NCI-H146 treated with DMSO at 0.1 percent for 48 hours (cell line): ENCODE measurements around the gene CRB1.

ENCODE experiments used
- DNase-seq: peaks from one replicate; lab custom pipeline; 2025; ENCODE audit not compliant: unreplicated experiment; lab: John Stamatoyannopoulos, UW

The CRB1 gene

DNA sequence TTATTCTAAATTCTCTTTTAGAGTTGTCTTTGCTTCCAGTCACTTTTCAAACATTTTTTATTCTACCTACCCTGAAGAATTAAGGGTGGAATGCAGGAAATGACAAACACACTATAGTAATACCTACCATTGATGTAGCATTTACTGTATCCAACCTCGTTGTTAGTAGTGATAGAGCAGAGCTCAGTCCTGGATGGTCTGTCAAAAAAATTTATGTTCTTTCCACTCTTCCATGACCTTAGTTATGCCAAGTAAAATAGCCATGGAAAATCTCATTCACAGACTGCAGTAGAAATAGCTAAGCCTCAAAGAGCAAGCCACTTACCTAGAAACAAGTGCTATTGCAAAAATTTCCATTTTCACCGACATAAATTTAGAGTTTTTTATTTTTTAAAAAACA, 74.6 kb downstream of the CRB1 start:
- no peak for DNase-seq

DNA sequence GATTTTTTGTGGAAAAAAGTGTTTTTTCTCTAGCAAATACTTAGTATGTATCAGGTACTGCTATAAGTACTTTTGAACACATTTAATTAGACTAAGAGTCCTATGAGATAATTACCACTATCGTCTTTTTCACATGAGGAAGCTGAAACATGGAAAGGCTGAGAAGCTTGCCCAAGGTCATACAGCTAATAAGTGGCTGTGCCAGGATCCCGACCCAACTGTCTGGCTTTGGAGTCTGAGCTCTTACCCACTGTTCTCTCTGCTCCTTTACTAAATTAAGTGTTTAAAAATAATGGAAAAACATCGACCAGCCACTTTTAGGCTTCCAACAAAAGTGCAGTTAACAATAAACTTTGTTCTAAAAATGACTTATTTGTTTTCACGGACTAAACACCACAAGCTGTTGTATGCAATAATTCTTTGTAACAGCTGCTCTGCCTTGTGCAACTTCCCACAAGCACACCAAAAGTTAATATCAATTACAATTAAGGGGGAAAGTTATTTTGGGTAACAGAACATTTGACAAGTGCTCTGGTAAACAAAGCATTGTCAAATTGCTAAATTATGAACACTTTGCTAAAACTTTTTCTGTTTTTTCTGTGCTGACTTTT, 75.7 kb downstream of the CRB1 start:
- DNase-seq = no peak

GRCh38 chr1:197351821-197352440, 83.9 kb downstream of the CRB1 start:
- no peak for DNase-seq

DNA sequence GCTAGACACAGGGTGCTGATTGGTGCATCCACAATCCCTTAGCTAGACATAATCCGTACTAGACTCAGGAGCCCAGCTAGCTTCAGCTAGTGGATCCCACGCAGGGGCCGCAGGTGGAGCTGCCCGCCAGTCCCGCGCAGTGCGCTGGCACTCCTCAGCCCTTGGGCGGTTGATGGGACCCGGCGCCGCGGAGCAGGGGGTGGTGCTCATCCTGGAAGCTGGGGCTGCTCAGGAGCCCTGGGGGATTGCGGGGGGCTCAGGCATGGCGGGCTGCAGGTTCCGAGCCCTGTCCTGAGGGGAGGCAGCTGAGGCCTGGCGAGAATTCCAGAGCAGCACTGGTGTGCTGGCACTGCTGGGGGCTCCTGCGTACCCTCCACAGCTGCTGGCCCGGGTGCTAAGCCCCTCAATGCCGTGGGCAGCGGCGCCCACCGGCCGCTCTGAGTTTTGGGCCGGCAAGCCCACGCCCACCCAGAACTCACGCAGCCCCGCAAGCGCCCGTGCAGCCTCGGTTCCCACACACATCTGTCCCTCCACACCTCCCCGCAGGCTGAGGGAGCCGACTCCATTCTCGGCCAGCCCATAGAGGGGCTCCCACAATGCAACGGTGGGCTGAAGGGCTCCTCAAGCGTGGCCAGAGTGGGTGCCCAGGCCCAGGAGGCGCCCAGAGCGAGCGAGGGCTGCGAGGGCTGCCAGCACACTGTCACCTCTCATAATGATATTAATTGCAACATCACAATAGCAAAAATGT, 87.4 kb downstream of the CRB1 start:
- no peak for DNase-seq

GRCh38 chr1:197356723-197357533, 88.9 kb downstream of the CRB1 start:
- DNase-seq = peak; percentile 28

- no peak for DNase-seq
These were observed 90.9 kb downstream of the CRB1 start for GRCh38 chr1:197358959-197359358.

GRCh38 chr1:197360068-197360467, 92.0 kb downstream of the CRB1 start:
- DNase-seq = no peak

- DNase-seq = no peak
These were observed 94.8 kb downstream of the CRB1 start for GRCh38 chr1:197362871-197363270.

DNA sequence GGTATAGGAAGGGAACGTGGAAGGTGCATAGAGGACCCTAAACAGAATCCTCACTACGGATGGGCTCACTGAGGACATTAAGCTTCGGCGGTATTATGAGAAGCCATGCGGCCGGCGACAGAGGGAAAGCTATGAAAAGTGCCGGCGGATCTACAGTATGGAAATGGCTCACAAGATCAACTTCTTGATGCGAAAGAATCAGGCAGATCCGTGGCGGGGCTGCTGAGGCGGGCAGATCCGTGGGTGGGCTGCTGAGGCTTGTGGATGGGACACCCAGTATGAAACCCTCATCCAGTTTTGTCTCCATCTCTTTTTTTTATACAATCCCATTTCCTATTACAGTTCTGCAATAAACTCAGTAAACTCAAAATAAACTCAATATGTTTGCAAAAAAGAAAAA, 95.8 kb downstream of the CRB1 start:
- no peak for DNase-seq

- DNase-seq = no peak
These were observed 98.9 kb downstream of the CRB1 start for GRCh38 chr1:197366996-197367395.

- no peak for DNase-seq
These were observed 99.6 kb downstream of the CRB1 start for GRCh38 chr1:197367627-197368026.

DNA sequence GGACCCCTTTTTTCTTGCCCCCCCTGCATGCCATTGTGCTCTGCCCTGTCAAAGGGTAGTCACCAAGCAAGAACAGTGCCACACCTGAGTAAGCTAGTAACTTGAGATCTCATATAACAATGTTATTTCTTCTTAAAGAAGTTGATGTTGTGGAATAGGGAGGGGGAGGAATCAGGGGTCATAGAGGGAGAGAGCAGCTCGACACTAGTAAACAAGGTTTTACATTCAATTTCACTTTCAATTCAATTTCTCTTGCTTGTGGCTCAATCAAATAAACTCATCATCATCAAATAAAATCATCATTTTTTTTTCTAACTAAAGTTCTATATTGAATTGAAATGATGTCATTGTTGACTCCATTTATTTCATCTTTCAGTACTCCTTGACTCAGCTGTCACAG, 106.4 kb downstream of the CRB1 start:
- DNase-seq = no peak

- no peak for DNase-seq
These were observed 116.4 kb downstream of the CRB1 start for GRCh38 chr1:197384471-197384870.

DNA sequence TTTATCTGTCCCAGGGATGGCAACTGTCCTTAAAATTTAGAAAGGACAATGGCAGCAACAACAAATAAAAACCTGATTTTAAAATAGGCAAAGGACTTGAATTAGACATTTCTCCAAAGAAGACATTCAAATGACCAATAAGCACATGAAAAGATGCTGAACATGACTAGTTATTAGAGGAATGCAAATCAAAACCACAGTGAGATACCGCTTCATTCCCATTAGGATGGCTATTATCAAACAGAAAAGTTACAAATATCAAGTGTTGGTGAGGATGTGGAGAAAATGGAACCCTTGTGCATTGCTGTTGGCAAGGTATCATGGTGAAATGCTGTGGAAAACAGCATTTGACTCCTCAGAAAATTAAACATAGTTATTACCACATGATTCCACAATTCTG, 120.7 kb downstream of the CRB1 start:
- DNase-seq = no peak

DNA sequence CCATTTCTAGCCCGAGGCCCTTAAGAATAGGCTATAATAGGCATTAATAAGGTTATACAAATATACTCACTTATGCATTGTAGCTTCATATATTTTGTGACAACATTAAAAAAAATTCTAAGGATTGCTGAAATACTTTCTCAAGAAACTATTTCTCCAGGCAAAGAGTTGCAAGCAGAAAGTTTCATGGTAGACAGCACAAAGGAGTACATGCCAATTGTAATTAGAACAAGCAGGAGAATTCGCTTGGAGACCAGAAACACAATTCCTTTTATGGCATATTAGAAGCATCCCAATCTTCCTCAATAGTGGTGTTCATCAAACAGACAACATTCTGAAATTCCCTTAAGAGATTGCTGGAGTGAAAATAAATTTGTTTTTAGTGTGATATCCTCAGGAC, 122.8 kb downstream of the CRB1 start:
- no peak for DNase-seq

DNA sequence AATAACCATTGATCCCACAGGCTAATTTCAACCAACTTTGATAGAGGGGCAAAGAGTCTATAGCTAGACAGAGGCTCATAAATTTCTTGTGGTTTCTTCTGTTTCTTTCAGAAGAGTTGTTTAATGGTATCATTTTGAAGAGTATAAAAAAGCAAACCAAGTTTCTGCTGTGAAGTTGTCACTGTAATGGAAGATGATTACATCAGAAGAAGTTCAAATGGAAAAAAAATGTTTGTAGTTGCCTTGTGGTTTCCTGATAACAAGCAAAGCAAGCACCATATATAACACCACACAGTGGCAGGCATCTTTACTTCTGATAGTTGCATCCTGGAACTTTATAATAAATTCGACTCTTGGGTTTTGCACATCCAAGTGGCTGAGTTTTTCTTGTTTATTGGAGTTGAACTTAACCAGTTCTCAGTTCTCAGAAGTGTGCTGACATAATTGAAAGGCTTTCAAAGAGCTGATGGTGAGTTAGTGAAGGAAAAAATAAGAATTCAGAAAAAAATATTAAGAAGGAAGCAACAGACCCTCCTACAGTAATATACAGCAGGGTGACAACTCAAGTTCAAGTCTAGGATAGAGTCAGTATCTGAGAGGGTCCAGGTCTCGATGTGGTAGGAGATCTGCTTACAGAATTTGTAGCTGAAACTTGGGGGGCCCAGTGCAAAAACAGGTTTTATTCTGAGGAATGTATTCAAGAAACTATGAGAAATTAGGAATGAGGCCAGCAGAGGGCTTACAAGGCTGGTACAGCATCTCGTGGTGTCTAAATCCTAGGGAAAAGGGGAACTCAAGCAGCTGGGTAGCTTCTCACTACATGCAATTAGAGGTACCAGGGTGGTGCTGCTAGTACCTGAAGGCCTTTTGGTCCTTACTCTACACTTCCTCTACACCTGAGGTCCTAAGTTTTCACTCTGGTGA, 123.5 kb downstream of the CRB1 start:
- DNase-seq = no peak

GRCh38 chr1:197392541-197392940, 124.5 kb downstream of the CRB1 start:
- no peak for DNase-seq

DNA sequence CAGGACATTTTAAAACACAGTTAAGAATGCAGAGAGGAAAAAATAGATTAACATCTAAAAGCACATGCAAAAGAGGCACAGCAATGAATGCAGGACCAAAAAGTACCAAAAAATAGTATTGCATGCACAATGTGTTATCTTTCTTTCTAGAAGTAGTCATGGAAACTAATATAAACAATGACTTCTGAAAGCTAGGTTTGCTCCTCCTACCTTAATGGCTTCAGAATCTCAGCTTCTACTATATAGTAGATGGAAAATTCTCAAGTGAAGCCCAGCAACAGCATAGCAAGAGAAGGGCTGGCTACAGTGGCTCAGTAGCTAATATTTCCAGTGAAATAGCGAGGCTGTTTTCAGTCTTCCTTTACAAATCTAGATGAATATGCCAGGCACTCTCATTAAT, 125.1 kb downstream of the CRB1 start:
- DNase-seq = no peak

DNA sequence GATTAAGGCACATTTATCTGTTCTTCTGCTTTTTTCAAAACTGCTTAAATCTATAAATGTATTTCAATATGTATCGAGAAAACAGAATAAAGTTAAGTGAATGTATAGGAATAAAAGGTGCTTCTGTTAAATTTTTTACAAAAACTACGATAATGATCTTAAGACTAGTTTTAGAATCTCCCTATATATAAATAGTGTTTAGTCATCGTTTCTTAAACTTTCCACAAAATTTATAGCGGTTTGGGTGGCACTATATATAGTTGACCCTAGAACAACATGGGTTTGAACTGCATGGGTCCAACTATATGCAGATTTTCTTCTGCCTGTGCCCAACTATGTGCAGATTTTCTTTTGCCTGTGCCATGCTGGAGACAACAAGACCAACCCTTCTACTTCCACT, 125.7 kb downstream of the CRB1 start:
- no peak for DNase-seq

DNA sequence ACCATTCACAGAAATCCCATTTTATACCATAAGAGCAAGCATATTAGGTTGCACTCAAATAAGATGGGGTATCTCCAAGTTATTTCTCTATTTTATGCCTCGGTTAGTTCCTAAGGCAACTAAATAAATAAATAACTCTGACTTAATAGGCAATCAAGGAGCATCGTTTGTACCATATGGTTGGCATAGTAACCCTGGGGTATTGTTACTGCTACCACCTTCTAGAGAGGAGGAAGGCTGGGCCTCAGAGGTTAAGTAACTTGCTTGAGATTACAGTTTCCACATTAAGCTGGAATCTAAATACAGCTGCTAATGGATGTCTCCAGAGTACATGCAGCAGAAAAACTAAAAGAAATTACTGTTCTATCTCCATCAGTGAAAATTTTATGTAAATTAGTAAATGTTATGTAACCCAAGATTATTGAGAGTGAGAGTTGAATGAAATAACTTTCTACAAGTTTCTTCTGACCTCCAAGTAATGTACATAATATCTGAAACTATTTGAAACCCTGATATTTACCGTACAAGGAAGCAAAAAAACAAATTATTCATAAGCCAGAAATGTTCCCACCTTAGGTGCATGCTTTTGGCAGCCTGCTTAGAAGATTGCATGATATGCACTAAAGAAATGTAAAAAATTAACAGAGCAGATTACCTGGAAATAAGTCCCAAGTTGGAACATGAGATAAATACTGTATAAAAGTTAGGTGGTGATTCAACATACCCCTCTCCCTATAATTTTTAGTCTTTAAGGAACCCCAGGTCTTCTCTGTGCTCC, 127.0 kb downstream of the CRB1 start:
- DNase-seq = no peak
